ENCODE measurements around the gene MLF2. TPM values are rescaled to one million over a fixed set of nuclear protein-coding genes. Genes with fewer than 3 reads are reported as not detected.
"Not testable (repeated sequence)": the region's sequence is repeated elsewhere in the genome, so short reads cannot be mapped to it uniquely, and the experiment has no call there.

MLF2 gene
- total and polyA plus RNA-seq, 9 of the 15 experiments (the other 6 are each of a cell fraction or from before 2014, with no cell fraction given): 11.4 to 190 (median 139) TPM

DNA sequence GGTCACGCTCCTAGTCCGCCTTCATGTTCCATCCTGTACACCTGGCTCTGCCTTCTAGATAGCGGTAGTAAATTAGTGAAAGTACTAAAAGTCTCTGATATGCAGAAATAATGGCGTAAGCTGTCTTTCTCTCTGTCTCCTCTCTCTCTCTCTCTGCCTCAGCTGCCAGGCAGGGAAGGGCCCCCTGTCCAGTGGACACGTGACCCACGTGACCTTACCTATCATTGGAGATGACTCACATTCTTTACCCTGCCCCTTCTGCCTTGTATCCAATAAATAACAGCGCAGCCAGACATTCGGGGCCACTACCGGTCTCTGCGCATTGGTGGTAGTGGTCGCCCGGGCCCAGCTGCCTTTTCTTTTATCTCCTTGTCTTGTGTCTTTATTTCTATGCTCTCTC is 10.9 kb downstream of the MLF2 start:
- H3K4me2 ChIP-seq (ENCODE audit: insufficient read depth, low read length); POLR2A ChIA-PET; H3K27me3 ChIP-seq (ENCODE audit: control insufficient read depth in 2 of 2, insufficient read depth in 2 of 2, low read length in 2 of 2); H3K9me1 ChIP-seq (ENCODE audit: control insufficient read depth, insufficient read depth, low read length); H4K20me1 ChIP-seq (replicated peaks; ENCODE audit: control insufficient read depth, insufficient read depth, low read length); ATAC-seq; H3K79me2 ChIP-seq (ENCODE audit: control insufficient read depth, insufficient read depth, low read length); H2AFZ ChIP-seq (ENCODE audit: low read depth, low read length); intact Hi-C loops (cut with micrococcal nuclease); H3K9me3 ChIP-seq (replicated peaks; ENCODE audit: control insufficient read depth, insufficient read depth, low read depth, low read length); BruUV-seq (replicated peaks); FAIRE-seq; CTCF ChIA-PET (ENCODE audit: low intra/inter-chr PET ratio); H3K27ac ChIP-seq (ENCODE audit: extremely low read depth, low read depth, low read length); DNase-seq (ENCODE audit: extremely low read depth in 1 of 4, low spot score in 3 of 4); H3K9ac ChIP-seq (ENCODE audit: insufficient read depth in 1 of 2, low read depth in 2 of 2, low read length in 2 of 2); H3K4me3 ChIP-seq; in situ Hi-C loops (cut with MboI): not testable (repeated sequence)
- 0 out of 2 replicates have a peak, but pooled peaks have one; percentile 20 for TF ChIP-seq CBFA2T2 (conservative IDR thresholded peaks at IDR 0.05)
- peak; percentile 67; the same call in 1 of the 2 replicates for TF ChIP-seq RAD51 (IDR thresholded peaks at IDR 0.05; ENCODE audit: borderline replicate concordance, low read depth)
- TF ChIP-seq, protein P1, sequence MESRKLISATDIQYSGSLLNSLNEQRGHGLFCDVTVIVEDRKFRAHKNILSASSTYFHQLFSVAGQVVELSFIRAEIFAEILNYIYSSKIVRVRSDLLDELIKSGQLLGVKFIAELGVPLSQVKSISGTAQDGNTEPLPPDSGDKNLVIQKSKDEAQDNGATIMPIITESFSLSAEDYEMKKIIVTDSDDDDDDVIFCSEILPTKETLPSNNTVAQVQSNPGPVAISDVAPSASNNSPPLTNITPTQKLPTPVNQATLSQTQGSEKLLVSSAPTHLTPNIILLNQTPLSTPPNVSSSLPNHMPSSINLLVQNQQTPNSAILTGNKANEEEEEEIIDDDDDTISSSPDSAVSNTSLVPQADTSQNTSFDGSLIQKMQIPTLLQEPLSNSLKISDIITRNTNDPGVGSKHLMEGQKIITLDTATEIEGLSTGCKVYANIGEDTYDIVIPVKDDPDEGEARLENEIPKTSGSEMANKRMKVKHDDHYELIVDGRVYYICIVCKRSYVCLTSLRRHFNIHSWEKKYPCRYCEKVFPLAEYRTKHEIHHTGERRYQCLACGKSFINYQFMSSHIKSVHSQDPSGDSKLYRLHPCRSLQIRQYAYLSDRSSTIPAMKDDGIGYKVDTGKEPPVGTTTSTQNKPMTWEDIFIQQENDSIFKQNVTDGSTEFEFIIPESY (CRISPR knock-in tag; IDR thresholded peaks at IDR 0.05): peak; percentile 26; the same call in 1 of the 2 replicates
- H3K36me3 ChIP-seq (ENCODE audit: control insufficient read depth, insufficient read depth, low read length): peaks cover 14% of the 10 kb centered on the region; the same call in 1 of the 3 replicates
- WGBS (ENCODE audit: insufficient coverage, low coverage, missing lambda C conversion rate): 66% methylated on average over 9 of the region's 12 CpGs
- H3K4me1 ChIP-seq (replicated peaks in 1 of 2; ENCODE audit: control insufficient read depth in 2 of 2, insufficient read depth in 2 of 2, low read length in 2 of 2): peaks cover 7 to 15% of the 10 kb centered on the region in 2 experiments; a peak in 3 of 5 replicates

Data from K562 (cell line).